Prostate gland (tissue), 2 donors: Measurements from ENCODE around the gene TRIO. TPM values are rescaled to one million over a fixed set of nuclear protein-coding genes. Genes with fewer than 3 reads are reported as not detected.

Source experiments
- DNase-seq: peaks from one replicate; pipeline ENCODE4 v3.0.0-alpha.2; 2019; ENCODE audit warnings: low spot score
- H3K27ac ChIP-seq, 2 donors: fragments of 200-600 bp; sonication (generic); 2 replicates each; pipeline ENCODE4 v1.5.1; 2017 to 2019
- H3K27me3 ChIP-seq: fragments of 200-600 bp; sonication (generic); replicated peaks from 2 replicates; pipeline ENCODE4 v1.5.1; 2019; ENCODE audit not compliant: insufficient read depth
- H3K36me3 ChIP-seq, 2 donors: fragments of 200-600 bp; sonication (generic); 1 replicate in 1 of 2; 2 replicates in 1 of 2; pipeline versions ENCODE4 v1.5.1 to v1.8.1; 2017 to 2019
- H3K4me1 ChIP-seq: fragments of 200-600 bp; sonication (generic); replicated peaks from 2 replicates; pipeline ENCODE4 v1.5.1; 2019
- H3K4me3 ChIP-seq, 2 donors: fragments of 200-600 bp; sonication (generic); 2 replicates each; pipeline ENCODE4 v1.5.1; 2017 to 2019
- H3K9me3 ChIP-seq: fragments of 200-600 bp; sonication (generic); 2 replicates; pipeline ENCODE4 v1.5.1; 2017
- POLR2A ChIP-seq: fragments of 450-650 bp; IDR thresholded peaks from one replicate; pipeline ENCODE4 v1.6.1; 2016; ENCODE audit warnings: antibody characterized with exemption, mild to moderate bottlenecking
- POLR2AphosphoS5 ChIP-seq: sonication (generic); formaldehyde crosslinking; IDR thresholded peaks from one replicate; pipeline ENCODE4 v1.6.1; 2017; ENCODE audit warnings: antibody characterized with exemption
- WGBS: methylation state at CpG from one replicate; pipeline ENCODE4 v1.1.5; 2018; 5-methylcytosine and 5-hydroxymethylcytosine counted together
- intact Hi-C: fragments of 100-400 bp; cut with DNase I; formaldehyde crosslinking; loops from one replicate; pipeline ENCODE4 v1.14.2; 2022
- total RNA-seq, 2 donors: library from RNA; depleted of rRNA; stranded (reverse); fragments of >200 nt; gene quantifications; one replicate each; pipeline ENCODE4 v1.1.0, GENCODE V29; 2016
- TF ChIP-seq, protein P1 (sequence below), 4 experiments: fragments of 200-600 bp in 2 of 4; fragments of 450-650 bp in 2 of 4; sonication (generic) in 2 of 4; IDR thresholded peaks; 1 replicate in 3 of 4; 2 replicates in 1 of 4; pipeline ENCODE4 v1.5.1; 2016 to 2019; ENCODE audit warnings: antibody characterized with exemption in 4 of 4, mild to moderate bottlenecking in 2 of 4, moderate library complexity in 2 of 4

Gene TRIO
- total RNA-seq, 2 donors from 2014 or later: 90.3 to 197 TPM

DNA sequence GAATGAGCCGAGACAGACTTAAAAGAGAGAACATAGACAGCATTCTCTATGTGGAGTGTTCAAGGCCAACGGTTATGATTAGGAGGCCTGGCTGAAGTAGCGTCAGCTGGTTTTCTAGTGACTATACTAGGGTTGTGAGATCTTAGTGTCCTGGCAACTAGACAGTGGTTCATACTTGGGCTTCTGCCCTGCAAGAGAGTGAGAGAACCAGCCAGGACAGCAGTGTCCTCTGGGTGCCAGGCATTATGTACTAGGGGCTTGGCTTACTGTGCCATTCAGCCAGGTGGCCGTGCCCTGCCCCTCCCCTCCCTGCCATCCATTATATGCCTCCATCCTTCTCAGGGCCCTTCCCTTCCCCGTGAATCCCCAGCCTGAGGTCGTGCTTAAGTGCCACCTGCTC lies 56.8 kb downstream of the TRIO start:
- WGBS: 57% methylated on average over 6 of the region's 6 CpGs
- no peak overlapping the region for H3K27ac ChIP-seq
- H3K4me1 ChIP-seq: no peaks in the 10 kb centered on the region
- intact Hi-C loops: no loop called here
- no peaks in the 10 kb centered on the region for H3K9me3 ChIP-seq
- H3K27me3 ChIP-seq: no peaks in the 10 kb centered on the region
- DNase-seq: no peak
- no peak for TF ChIP-seq POLR2AphosphoS5
- TF ChIP-seq, protein P1, sequence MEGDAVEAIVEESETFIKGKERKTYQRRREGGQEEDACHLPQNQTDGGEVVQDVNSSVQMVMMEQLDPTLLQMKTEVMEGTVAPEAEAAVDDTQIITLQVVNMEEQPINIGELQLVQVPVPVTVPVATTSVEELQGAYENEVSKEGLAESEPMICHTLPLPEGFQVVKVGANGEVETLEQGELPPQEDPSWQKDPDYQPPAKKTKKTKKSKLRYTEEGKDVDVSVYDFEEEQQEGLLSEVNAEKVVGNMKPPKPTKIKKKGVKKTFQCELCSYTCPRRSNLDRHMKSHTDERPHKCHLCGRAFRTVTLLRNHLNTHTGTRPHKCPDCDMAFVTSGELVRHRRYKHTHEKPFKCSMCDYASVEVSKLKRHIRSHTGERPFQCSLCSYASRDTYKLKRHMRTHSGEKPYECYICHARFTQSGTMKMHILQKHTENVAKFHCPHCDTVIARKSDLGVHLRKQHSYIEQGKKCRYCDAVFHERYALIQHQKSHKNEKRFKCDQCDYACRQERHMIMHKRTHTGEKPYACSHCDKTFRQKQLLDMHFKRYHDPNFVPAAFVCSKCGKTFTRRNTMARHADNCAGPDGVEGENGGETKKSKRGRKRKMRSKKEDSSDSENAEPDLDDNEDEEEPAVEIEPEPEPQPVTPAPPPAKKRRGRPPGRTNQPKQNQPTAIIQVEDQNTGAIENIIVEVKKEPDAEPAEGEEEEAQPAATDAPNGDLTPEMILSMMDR (IDR thresholded peaks at IDR 0.05): no peak
- no peak for TF ChIP-seq POLR2A
- H3K4me3 ChIP-seq: no peak overlapping the region
- no peaks in the 10 kb centered on the region for H3K36me3 ChIP-seq

DNA sequence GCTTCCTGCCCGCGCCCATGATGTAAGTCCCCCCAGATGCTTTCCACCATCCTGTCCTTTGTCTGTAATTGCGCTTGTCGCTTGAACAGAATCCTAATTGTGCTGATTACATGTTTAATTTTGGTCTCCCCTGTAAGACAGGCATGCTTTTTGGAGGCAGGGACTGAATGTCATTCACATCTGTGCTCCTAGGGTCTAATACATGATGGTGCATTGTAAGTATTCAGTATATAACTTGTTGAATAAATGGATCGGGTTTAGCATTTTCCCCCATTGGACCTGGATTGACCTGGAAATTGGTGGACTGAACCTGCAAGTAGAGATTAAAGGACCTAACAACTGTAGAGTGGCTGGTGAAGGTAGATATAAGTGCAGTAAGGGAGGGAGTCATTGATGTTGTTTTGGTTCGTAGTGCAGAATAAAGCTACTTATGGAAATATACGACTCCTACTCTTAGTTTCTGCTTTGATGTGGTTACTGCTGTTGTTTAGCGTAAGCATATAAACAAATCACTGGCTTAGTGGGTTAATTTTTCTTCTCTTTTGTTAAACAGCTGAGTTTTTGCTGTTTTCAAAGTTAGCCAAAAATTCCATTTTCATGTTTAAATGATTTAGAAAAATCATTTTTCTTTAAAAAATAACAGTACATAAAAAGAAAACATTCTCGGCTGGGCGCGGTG lies 57.3 kb downstream of the TRIO start:
- intact Hi-C loops: no loop called here
- Histone ChIP-seq H3K27ac (no peak overlapping the region), H3K27me3 (no peaks in the 10 kb centered on the region), H3K36me3 (no peaks in the 10 kb centered on the region), H3K9me3 (no peaks in the 10 kb centered on the region), H3K4me3 (no peak overlapping the region), H3K4me1 (no peaks in the 10 kb centered on the region)
- 94% methylated on average over 11 of the region's 11 CpGs for WGBS
- TF ChIP-seq POLR2A (no peak), POLR2AphosphoS5 (no peak)
- TF ChIP-seq, protein P1 (IDR thresholded peaks at IDR 0.05): no peak
- DNase-seq: no peak

DNA sequence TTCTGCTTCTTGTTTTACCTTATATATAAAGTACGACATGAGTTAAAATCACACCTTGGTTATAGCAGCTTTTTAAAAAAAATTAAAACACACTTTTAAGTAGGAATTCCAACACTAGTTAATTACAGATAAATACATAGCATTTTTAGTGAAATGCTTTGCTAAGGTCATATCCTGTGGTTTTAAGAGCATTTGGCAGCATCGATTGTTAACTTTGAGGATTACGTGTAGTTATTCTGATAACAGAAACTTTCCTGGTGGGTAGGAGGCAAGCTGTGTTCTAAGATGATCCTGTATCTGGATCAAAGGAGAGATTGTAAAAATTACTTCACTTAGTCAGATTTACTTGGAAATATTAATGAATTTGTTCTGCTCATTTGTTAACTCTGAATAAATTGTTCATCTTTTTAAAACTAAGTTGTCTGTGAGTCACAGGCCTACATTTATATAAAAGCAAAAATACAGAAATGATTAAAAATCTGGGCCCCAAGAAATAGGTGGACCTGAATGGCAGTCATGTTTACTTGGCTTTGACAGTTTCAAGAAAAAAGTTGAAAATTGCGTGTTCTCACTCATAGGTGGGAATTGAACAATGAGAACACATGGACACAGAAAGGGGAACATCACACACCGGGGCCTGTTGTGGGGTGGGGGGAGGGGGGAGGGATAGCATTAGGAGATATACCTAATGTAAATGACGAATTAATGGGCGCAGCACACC lies 58.3 kb downstream of the TRIO start:
- no peak overlapping the region for H3K4me3 ChIP-seq
- H3K27ac ChIP-seq: no peak overlapping the region
- no peak for TF ChIP-seq POLR2AphosphoS5
- TF ChIP-seq, protein P1 (IDR thresholded peaks at IDR 0.05): no peak
- no peak for TF ChIP-seq POLR2A
- no peaks in the 10 kb centered on the region for H3K4me1 ChIP-seq
- no peak for DNase-seq
- H3K36me3 ChIP-seq: no peaks in the 10 kb centered on the region
- intact Hi-C loops: no loop called here
- H3K27me3 ChIP-seq: no peaks in the 10 kb centered on the region
- H3K9me3 ChIP-seq: no peaks in the 10 kb centered on the region
- 78% methylated on average over 7 of the region's 7 CpGs for WGBS

DNA sequence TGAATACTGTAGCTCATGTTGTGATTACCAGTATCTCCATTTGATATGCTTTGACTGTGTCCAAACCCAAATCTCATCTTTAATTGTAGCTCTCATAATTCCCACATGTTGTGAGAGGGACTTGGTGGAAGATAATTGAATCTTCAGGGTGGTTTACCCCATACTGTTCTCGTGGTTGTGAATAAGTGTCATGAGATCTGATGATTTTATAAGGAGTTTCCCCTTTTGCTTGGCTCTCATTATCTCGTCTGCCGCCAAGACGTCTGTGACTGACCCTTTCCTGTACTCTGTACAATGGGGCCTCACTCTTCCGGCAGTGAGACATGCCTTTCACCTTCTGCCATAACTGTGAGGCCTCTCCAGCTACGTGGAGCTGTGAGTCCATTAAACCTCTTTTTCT lies 59.3 kb downstream of the TRIO start:
- intact Hi-C loops: no loop called here
- H3K27me3 ChIP-seq: no peaks in the 10 kb centered on the region
- H3K9me3 ChIP-seq: no peaks in the 10 kb centered on the region
- no peaks in the 10 kb centered on the region for H3K4me1 ChIP-seq
- no peak for DNase-seq
- WGBS: 68% methylated on average over 6 of the region's 6 CpGs
- H3K4me3 ChIP-seq: no peak overlapping the region
- no peaks in the 10 kb centered on the region for H3K36me3 ChIP-seq
- H3K27ac ChIP-seq: no peak overlapping the region
- TF ChIP-seq, protein P1 (IDR thresholded peaks at IDR 0.05): no peak
- TF ChIP-seq POLR2AphosphoS5: no peak
- no peak for TF ChIP-seq POLR2A
